K562 (cell line): ENCODE results near the gene PSMD4. TPM values are rescaled to one million over a fixed set of nuclear protein-coding genes. Genes with fewer than 3 reads are reported as not detected.

Experiments
- ATAC-seq: fragments of 200-7000 bp; cut with Tn5 transposase; 3 replicates; pipeline ENCODE4 v1.9.1; 2020; ENCODE audit warnings: moderate library complexity
- BruUV-seq: library from RNA; stranded (reverse); fragments of 400-500 nt; replicated peaks from 2 replicates; lab custom pipeline; 2021; lab: Mats Ljungman, UMichigan
- CTCF ChIA-PET: fragments of 300-600 bp; formaldehyde crosslinking; extraction: SDS; loops from one replicate; lab custom pipeline; 2021; ENCODE audit warnings: low intra/inter-chr PET ratio; lab: Yijun Ruan, JAX
- POLR2A ChIA-PET: fragments of 300-600, 350-650 bp; sonication (Branson Sonifier 250); formaldehyde crosslinking; extraction: SDS; loops from one replicate; lab custom pipeline; 2021; ENCODE audit warnings: antibody characterized with exemption, inconsistent platforms; lab: Yijun Ruan, JAX
- DNase-seq, 4 experiments: peaks; one replicate each; pipeline versions ENCODE4 v3.0.0 to v3.0.0-alpha.2; 2011 to 2018; ENCODE audit warnings: low spot score in 3 of 4, mixed read lengths in 3 of 4; ENCODE audit errors: extremely low read depth in 1 of 4
- FAIRE-seq: peaks from 2 replicates; lab custom pipeline; 2011; peaks lifted over from hg19 to GRCh38; lab: Jason Lieb, UNC
- H2AFZ ChIP-seq: 2 replicates; pipeline ENCODE4 v1.6.0; 2011; ENCODE audit warnings: low read depth, low read length, control low read depth, inconsistent platforms
- H3K27ac ChIP-seq: fragments of 200-600 bp; 3 replicates; pipeline ENCODE4 v1.8.0; 2011; ENCODE audit warnings: low read depth, mild to moderate bottlenecking, control low read depth, inconsistent platforms, low read length, moderate library complexity, mixed read lengths; ENCODE audit errors: extremely low read depth
- H3K27me3 ChIP-seq, 2 experiments: fragments of 300-600 bp in 1 of 2; 2 replicates in 1 of 2; 3 replicates in 1 of 2; pipeline versions ENCODE4 v1.6.0 to v1.8.0; 2011; ENCODE audit warnings: inconsistent platforms in 2 of 2, low read length in 2 of 2, mild to moderate bottlenecking in 1 of 2, mixed read lengths in 1 of 2, moderate library complexity in 1 of 2; ENCODE audit not compliant: control insufficient read depth in 2 of 2, insufficient read depth in 2 of 2
- H3K36me3 ChIP-seq: fragments of 300-600 bp; 3 replicates; pipeline ENCODE4 v1.8.0; 2011; ENCODE audit warnings: mild to moderate bottlenecking, low read length, inconsistent platforms; ENCODE audit not compliant: control insufficient read depth, insufficient read depth
- H3K4me1 ChIP-seq, 2 experiments: fragments of 200-600 bp in 1 of 2; replicated peaks in 1 of 2; 2 replicates in 1 of 2; 3 replicates in 1 of 2; pipeline versions ENCODE4 v1.5.1 to v1.8.0; 2011; ENCODE audit warnings: inconsistent platforms in 2 of 2, low read length in 2 of 2, mild to moderate bottlenecking in 1 of 2, mixed read lengths in 1 of 2, moderate library complexity in 1 of 2; ENCODE audit not compliant: control insufficient read depth in 2 of 2, insufficient read depth in 2 of 2
- H3K4me2 ChIP-seq: 2 replicates; pipeline ENCODE4 v1.6.1; 2011; ENCODE audit warnings: low read length, control low read depth, inconsistent platforms, mixed read lengths; ENCODE audit not compliant: insufficient read depth
- H3K4me3 ChIP-seq: fragments of 200-600 bp; sonication (generic), shearing (Covaris generic); 2 replicates; pipeline ENCODE4 v1.5.1; 2016; ENCODE audit warnings: control low read depth, inconsistent platforms
- H3K79me2 ChIP-seq: fragments of 200-600 bp; 3 replicates; pipeline ENCODE4 v1.8.0; 2011; ENCODE audit warnings: low read length, inconsistent platforms; ENCODE audit not compliant: control insufficient read depth, insufficient read depth
- H3K9ac ChIP-seq, 2 experiments: 2 replicates each; pipeline versions ENCODE4 v1.6.0 to v1.6.1; 2011; ENCODE audit warnings: low read depth in 2 of 2, low read length in 2 of 2, control low read depth in 1 of 2, inconsistent platforms in 1 of 2, mild to moderate bottlenecking in 1 of 2, mixed read lengths in 1 of 2; ENCODE audit not compliant: insufficient read depth in 1 of 2
- H3K9me1 ChIP-seq: one replicate; pipeline ENCODE4 v1.6.0; 2011; ENCODE audit warnings: inconsistent platforms, mild to moderate bottlenecking, low read length, moderate library complexity; ENCODE audit not compliant: control insufficient read depth, insufficient read depth
- H3K9me3 ChIP-seq: replicated peaks from 2 replicates; pipeline ENCODE4 v1.5.1; 2011; ENCODE audit warnings: low read depth, low read length, inconsistent platforms; ENCODE audit not compliant: control insufficient read depth, insufficient read depth
- H4K20me1 ChIP-seq: replicated peaks from 2 replicates; pipeline ENCODE4 v1.6.1; 2011; ENCODE audit warnings: low read length, inconsistent platforms, mixed read lengths; ENCODE audit not compliant: control insufficient read depth, insufficient read depth
- CGGBP1 ChIP-seq: fragments of 250-450 bp; sonication (Bioruptor Pico); IDR thresholded peaks from 2 replicates; pipeline ENCODE4 v1.9.0; 2021; ENCODE audit warnings: mild to moderate bottlenecking
- CHD1 ChIP-seq: fragments of 200-600 bp; sonication (generic); IDR thresholded peaks from one replicate; pipeline ENCODE4 v1.6.1; 2012; ENCODE audit warnings: mild to moderate bottlenecking, moderate library complexity, low read length, inconsistent platforms
- HDAC8 ChIP-seq: fragments of 450-650 bp; IDR thresholded peaks from 2 replicates; pipeline ENCODE4 v1.6.1; 2016; ENCODE audit warnings: mild to moderate bottlenecking, missing genetic modification characterization, moderate library complexity, missing compliant biosample characterization
- L3MBTL2 ChIP-seq: fragments of 450-650 bp; IDR thresholded peaks from 2 replicates; pipeline ENCODE4 v1.6.1; 2016; ENCODE audit warnings: mild to moderate bottlenecking, moderate library complexity
- NR2C1 ChIP-seq, 2 experiments: fragments of 450-650 bp; IDR thresholded peaks; 2 replicates each; pipeline ENCODE4 v1.6.1; 2017; ENCODE audit warnings: mild to moderate bottlenecking in 2 of 2, antibody characterized with exemption in 1 of 2, inconsistent platforms in 1 of 2, missing compliant biosample characterization in 1 of 2, missing genetic modification characterization in 1 of 2
- PHB2 ChIP-seq: fragments of 450-650 bp; IDR thresholded peaks from 2 replicates; pipeline ENCODE4 v1.6.1; 2017; ENCODE audit warnings: low read depth
- POLR2G ChIP-seq: fragments of 200-400 bp; formaldehyde crosslinking; IDR thresholded peaks from 2 replicates; pipeline ENCODE4 v1.6.1; 2017; ENCODE audit warnings: low read depth, mild to moderate bottlenecking, antibody characterized with exemption, low read length, moderate library complexity
- RBFOX2 ChIP-seq: fragments of 200-400 bp; formaldehyde crosslinking; IDR thresholded peaks from 2 replicates; pipeline ENCODE4 v1.6.1; 2017; ENCODE audit warnings: low read depth, mild to moderate bottlenecking, low read length, moderate library complexity
- RBM22 ChIP-seq: fragments of 200-400 bp; formaldehyde crosslinking; IDR thresholded peaks from 2 replicates; pipeline ENCODE4 v1.6.1; 2018; ENCODE audit warnings: low read length, low read depth; ENCODE audit not compliant: poor library complexity, severe bottlenecking
- REST ChIP-seq, 2 experiments: fragments of 450-650 bp; formaldehyde crosslinking in 1 of 2; IDR thresholded peaks; 2 replicates each; pipeline versions ENCODE4 v1.4.0 to v1.6.1; 2014 to 2020; ENCODE audit warnings: mild to moderate bottlenecking in 2 of 2, borderline replicate concordance in 1 of 2, low read depth in 1 of 2
- ZNF175 ChIP-seq: fragments of 200-800 bp; sonication (Bioruptor generic); IDR thresholded peaks from 2 replicates; pipeline ENCODE4 v1.6.1; 2016; ENCODE audit warnings: low read depth, mild to moderate bottlenecking, missing genetic modification characterization, missing compliant biosample characterization
- ZNF354B ChIP-seq: fragments of 250-450 bp; sonication (Bioruptor Pico); IDR thresholded peaks from 2 replicates; pipeline ENCODE4 v1.4.0; 2020
- ZNF41 ChIP-seq: fragments of 250-450 bp; sonication (Bioruptor Pico); conservative IDR thresholded peaks from 2 replicates; pipeline ENCODE4 v1.4.0; 2020; ENCODE audit warnings: mild to moderate bottlenecking
- WGBS: fragments of 100-300 bp; shearing (Covaris generic); methylation state at CpG from one replicate; pipeline ENCODE4 v1.1.6; 2016; ENCODE audit warnings: low coverage, mixed read lengths; ENCODE audit not compliant: insufficient coverage; ENCODE audit errors: missing lambda C conversion rate; 5-methylcytosine and 5-hydroxymethylcytosine counted together
- in situ Hi-C: fragments of 300-500 bp; cut with MboI; formaldehyde crosslinking; loops from 4 replicates; pipeline ENCODE4 v1.15.0; 2018; ENCODE audit warnings: inconsistent platforms, mixed read lengths
- intact Hi-C: fragments of 100-400 bp; cut with micrococcal nuclease; formaldehyde crosslinking; loops from 2 replicates; pipeline ENCODE4 v1.14.2; 2022
- polyA plus RNA-seq, 8 experiments: library from polyadenylated mRNA; depleted of rRNA in 4 of 8; stranded (reverse) in 5 of 8; unstranded in 3 of 8; fragments of >200 nt; fragmentation: Nextera tagmentation in 2 of 8; fragmentation: Illumina TruSeq in 1 of 8; extraction: Ambion mirVana in 2 of 8; extraction: Trizol in 1 of 8; gene quantifications; 2 replicates each; pipeline versions ENCODE4 v1.2.1 to v1.2.3, GENCODE V29; 2011 to 2014; ENCODE audit warnings: inconsistent platforms in 1 of 8, missing spikeins in 1 of 8
- total RNA-seq, 7 experiments: library from RNA; depleted of rRNA in 6 of 7; stranded (reverse); fragments of >200 nt in 6 of 7; fragmentation: Illumina TruSeq in 2 of 7; extraction: Trizol in 2 of 7; gene quantifications; 2 replicates each; pipeline versions ENCODE4 v1.2.1 to v1.2.3, GENCODE V29; 2011 to 2021; ENCODE audit warnings: low replicate concordance in 1 of 7

PSMD4 gene
- total and polyA plus RNA-seq, 9 of the 15 experiments (the other 6 are each of a cell fraction or from before 2014, with no cell fraction given): 194 to 353 (median 295) TPM

- Histone ChIP-seq H3K9ac (0 out of 4 replicates have a peak overlapping the region, but pooled peaks of 1 of the 2 experiments have one; percentile 13), H3K9me1 (peaks cover 7% of the 10 kb centered on the region), H3K4me1 (peaks cover 15 to 42% of the 10 kb centered on the region in 2 experiments), H3K79me2 (peaks cover 22% of the 10 kb centered on the region), H3K36me3 (peaks cover 82% of the 10 kb centered on the region; the same call in 2 of the 3 replicates), H4K20me1 (peaks cover 17% of the 10 kb centered on the region), H2AFZ (no peak overlapping the region), H3K27me3 (no peaks in the 10 kb centered on the region), H3K9me3 (no peaks in the 10 kb centered on the region), H3K4me2 (no peak overlapping the region), H3K4me3 (no peak overlapping the region), H3K27ac (no peak overlapping the region)
- ChIA-PET CTCF (no interaction called here), POLR2A (interaction anchor here (0.5 to 1.1 kb wide), 5 partner anchors 13 to 111 kb away, joined by 3 to 5 read pairs (median 3); partner anchors contain the start of gene PSMB4)
- BruUV-seq: no TSS peak
- in situ Hi-C loops: no loop called here
- DNase-seq: no peak
- ATAC-seq: no peak
- no peak for FAIRE-seq
- 94% methylated on average over 22 of the region's 22 CpGs for WGBS
- intact Hi-C loops: loop anchor here (10.0 kb wide), 1 partner anchor 57 kb away; the partner anchor contains the start of gene RFX5
- TF ChIP-seq HDAC8 (tag): no peak
- no peak for TF ChIP-seq CGGBP1 (CRISPR knock-in tag)
- TF ChIP-seq REST (IDR thresholded peaks at IDR 0.05; ENCODE audit: borderline replicate concordance): no peak
- no peak for TF ChIP-seq REST (CRISPR knock-in tag; IDR thresholded peaks at IDR 0.05; ENCODE audit: low read depth)
- peak; percentile 43 for TF ChIP-seq RBM22
- no peak for TF ChIP-seq PHB2
- TF ChIP-seq RBFOX2: peak; percentile 63
- TF ChIP-seq ZNF354B: no peak
- TF ChIP-seq ZNF175 (CRISPR knock-in tag): no peak
- TF ChIP-seq POLR2G: peak; percentile 70
- TF ChIP-seq CHD1: no peak
- no peak for TF ChIP-seq ZNF41 (CRISPR knock-in tag)
- TF ChIP-seq NR2C1 (IDR thresholded peaks at IDR 0.05): no peak
- no peak for TF ChIP-seq NR2C1 (tag; IDR thresholded peaks at IDR 0.05)
- no peak for TF ChIP-seq L3MBTL2
Observed at GRCh38 chr1:151287767-151288500, 33.4 kb downstream of the PSMD4 start.
